Tongue (tissue), 2 donors: Measurements from ENCODE around the gene NF1. TPM values are rescaled to one million over a fixed set of nuclear protein-coding genes. Genes with fewer than 3 reads are reported as not detected.
"Not testable (repeated sequence)": the region's sequence is repeated elsewhere in the genome, so short reads cannot be mapped to it uniquely, and the experiment has no call there.

Experiments used
- DNase-seq: peaks from one replicate; pipeline ENCODE4 v3.0.0-alpha.2; 2015
- total RNA-seq: library from RNA; depleted of rRNA; stranded (reverse); fragments of >200 nt; gene quantifications from one replicate; pipeline ENCODE4 v1.2.3, GENCODE V29; 2014

NF1 gene
- total RNA-seq, 1 donor from 2014 or later: 106 TPM

- no peak for DNase-seq
These were observed 158.0 kb downstream of the NF1 start for GRCh38 chr17:31252741-31253140.

GRCh38 chr17:31254654-31255053, 159.9 kb downstream of the NF1 start:
- no peak for DNase-seq

GRCh38 chr17:31256936-31257335, 162.2 kb downstream of the NF1 start:
- no peak for DNase-seq

DNA sequence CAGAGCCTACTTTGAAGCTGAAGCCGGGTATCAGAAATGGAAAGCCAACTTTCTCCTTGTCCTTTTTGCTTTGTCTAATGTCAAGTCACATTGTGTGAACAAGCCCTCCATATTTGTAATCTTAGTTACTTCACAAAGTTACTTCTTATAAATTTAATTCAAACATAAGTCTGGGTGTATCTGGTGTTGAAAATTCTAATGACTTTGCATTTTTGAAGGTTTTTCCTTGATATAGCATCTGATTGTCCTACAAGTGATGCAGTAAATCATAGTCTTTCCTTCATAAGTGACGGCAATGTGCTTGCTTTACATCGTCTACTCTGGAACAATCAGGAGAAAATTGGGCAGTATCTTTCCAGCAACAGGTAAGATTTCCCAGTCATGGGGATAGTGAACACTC, 165.4 kb downstream of the NF1 start:
- DNase-seq: no peak

- no peak for DNase-seq
These were observed 166.8 kb downstream of the NF1 start for GRCh38 chr17:31261601-31262000.

- not testable (repeated sequence) for DNase-seq
These were observed 168.1 kb downstream of the NF1 start for GRCh38 chr17:31262923-31263322.

DNA sequence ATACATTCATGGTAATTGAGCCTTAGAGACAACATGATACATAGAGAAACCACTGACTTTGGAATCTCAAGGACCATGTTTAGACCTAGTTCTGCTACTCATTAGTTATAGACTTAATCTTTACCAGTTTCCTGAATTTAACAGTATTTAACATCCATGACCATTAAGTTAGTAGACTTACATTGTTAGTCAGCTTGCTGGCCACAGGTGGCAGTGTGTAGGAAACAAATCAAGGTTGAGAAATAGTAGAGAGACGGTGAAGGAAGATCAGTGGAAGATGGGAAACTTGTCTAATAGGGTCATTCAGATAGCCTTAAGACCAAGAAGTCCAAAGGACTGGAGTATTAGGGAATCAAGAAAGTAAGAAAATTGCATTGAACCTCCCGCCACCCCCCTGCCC, 171.3 kb downstream of the NF1 start:
- DNase-seq: no peak

- DNase-seq: peak; percentile 1
These were observed 174.3 kb downstream of the NF1 start for GRCh38 chr17:31269036-31269577.

DNA sequence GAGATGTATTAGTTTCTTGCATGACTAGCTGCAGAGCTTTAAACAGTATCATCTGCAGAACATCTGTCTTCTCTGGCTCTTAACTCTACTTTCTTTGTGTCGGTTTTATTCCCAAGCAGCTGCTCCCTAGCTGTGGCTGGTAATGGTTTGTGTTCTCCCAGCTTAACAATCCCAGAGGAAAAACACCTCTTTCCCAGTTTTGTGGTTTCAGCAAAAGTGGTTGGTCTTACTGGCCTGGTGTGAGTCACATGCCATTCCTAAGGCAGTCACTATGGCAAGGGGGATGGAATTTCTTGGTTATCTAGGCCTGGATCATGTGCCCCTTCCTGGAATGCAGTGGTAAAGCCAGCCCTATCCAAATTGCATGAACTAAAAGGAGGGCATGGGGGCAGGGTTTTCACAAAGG, 174.8 kb downstream of the NF1 start:
- peak; percentile 80 for DNase-seq

GRCh38 chr17:31272236-31272635, 177.5 kb downstream of the NF1 start:
- no peak for DNase-seq

GRCh38 chr17:31272803-31273202, 178.0 kb downstream of the NF1 start:
- no peak for DNase-seq

- peak; percentile 27 for DNase-seq
These were observed 178.7 kb downstream of the NF1 start for GRCh38 chr17:31273516-31273915.

GRCh38 chr17:31274252-31274651, 179.5 kb downstream of the NF1 start:
- DNase-seq: peak; percentile 34

DNA sequence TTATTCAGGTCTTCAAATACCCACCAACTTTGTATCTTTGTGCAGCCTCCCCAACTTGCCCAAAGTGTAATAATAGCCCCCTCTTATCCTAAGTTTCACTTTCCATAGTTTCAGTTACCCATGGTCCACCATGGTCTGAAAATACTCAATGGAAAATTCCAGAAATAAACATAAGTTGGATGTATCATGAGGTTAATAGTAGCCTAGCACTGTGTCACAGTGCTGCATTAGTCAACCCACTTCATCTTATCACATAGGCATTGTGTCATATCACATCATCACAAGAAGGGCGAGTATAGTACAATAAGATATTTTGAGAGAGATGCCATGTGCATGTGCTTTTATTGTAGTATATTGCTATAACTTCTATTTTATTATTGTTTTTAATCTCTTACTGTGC, 180.3 kb downstream of the NF1 start:
- no peak for DNase-seq

- DNase-seq: no peak
These were observed 184.6 kb downstream of the NF1 start for GRCh38 chr17:31279401-31279800.

DNA sequence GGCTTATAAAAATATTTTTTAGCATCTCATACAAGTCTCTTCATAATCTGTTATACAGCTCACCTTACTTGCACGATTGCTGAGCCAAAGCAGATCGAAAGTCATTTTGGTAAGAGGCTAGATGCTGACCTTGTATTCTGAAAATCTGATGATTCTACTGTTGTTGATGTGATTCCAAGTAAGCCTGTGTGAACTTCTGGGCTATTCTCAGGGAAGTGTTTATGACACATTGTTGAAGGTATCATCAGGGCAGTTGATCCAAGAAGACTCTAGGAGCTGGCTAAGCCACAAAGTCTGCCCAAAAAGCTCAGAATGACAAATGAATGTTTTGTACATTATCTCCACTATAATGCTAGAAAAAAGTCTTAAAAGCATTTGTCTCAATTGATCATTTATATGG, 186.3 kb downstream of the NF1 start:
- DNase-seq: no peak

- DNase-seq: no peak
These were observed 189.1 kb downstream of the NF1 start for GRCh38 chr17:31283841-31284240.

GRCh38 chr17:31286587-31286986, 191.8 kb downstream of the NF1 start:
- no peak for DNase-seq

DNA sequence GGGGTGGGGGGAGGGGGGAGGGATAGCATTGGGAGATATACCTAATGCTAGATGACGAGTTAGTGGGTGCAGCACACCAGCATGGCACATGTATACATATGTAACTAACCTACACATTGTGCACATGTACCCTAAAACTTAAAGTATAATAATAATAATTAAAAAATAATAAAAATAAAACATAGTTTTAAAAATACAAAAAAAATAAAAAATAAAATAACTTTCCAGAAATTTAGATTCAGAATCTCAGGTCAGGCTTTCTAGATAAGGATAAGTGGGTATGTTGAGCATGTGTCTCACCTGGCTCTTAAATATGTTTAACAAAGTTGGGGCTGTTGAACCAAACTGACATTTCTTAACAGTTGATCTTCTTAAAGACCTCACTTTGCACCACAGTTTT, 193.2 kb downstream of the NF1 start:
- DNase-seq: not testable (repeated sequence)

GRCh38 chr17:31289790-31290189, 195.0 kb downstream of the NF1 start:
- no peak for DNase-seq

- no peak for DNase-seq
These were observed 197.0 kb downstream of the NF1 start for GRCh38 chr17:31291820-31292219.

GRCh38 chr17:31293581-31293980, 198.8 kb downstream of the NF1 start:
- no peak for DNase-seq

DNA sequence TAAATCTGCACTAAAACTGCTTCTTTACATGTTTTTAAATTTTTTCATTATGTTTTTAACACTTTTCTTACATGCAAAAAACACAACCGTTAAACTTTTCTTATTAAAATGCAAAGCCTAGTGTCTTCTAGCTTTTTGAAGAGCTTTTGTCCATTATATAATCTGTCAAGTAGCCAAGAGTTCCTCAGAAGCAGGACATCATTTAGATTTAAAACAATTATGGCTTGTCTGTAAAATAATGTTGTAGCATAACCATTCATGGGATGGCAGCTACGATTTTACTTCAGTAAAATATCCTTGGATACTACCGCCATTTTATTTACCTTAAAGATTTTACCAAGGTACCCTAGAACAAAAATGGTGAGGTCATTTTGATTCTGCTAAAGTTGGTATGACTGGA, 199.5 kb downstream of the NF1 start:
- no peak for DNase-seq

DNA sequence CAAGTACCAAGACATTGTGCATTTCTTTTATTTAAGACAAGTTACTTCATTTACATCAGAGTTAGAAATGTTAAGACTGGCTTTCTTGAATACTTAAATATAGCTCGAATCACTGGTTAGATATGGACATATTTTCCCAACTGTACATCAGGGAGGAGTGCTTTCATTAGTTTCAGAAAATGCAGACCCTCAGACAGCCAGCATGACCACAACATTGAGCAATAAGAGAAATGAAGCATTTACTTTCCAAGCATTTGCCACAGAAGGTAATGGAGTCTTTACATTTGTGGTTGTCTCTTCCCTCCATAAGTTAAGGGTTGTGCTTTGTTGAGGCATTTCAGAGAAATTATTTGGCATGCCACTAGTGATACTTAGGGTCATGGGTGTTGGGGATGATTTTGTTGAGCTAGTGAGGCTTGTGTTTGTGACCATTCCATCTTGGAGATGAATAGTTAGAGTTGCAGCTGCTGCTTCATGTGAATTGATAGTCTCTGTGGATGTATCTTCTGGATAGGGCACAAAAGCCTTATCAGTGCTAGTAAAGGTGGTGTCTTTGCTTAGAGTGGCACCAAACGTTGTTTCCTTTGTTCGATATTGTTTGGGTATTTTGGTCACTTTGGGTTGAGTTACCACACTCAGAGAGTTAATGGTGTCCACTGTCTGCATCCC, 200.2 kb downstream of the NF1 start:
- no peak for DNase-seq

GRCh38 chr17:31295489-31295871, 200.7 kb downstream of the NF1 start:
- no peak for DNase-seq
